ENCODE data around the gene GAPVD1. TPM values are rescaled to one million over a fixed set of nuclear protein-coding genes. Genes with fewer than 3 reads are reported as not detected.

Gene GAPVD1
- total RNA-seq, 1 experiment from 2014 or later, result 30.5 TPM

DNA sequence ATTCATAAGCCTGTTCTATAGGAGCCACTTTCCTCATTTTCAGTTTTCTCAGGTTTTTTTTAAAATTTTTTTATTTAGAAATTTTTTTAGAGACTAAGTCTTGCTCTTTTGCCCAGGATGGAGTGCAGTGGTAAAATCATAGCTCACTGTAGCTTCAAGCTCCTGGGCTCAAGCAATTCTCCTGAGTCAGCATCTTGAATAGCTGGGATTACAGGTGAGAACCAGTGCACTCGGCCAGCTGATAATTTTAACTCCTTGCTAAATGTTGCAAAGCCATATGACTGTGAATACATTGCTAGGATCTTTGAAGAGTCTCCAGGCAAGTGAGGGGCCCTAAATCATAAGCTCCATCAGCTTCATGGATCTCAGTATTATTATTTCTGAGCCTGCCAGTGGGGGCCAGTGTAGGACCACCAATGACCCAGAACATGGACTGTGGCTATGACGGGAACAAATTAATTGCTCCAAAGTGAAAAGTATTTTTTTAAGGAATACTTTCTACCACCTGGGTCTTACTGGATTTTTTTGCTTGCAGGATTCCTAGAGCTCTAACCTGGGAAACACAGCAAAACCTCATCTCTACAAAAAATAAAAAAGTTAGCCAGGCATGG, 5.7 kb upstream of the GAPVD1 start:
- Histone ChIP-seq H4K20me1 (ENCODE audit: low read length) (no peaks in the 10 kb centered on the region), H3F3A (ENCODE audit: low read length, unreplicated experiment) (no peaks in the 10 kb centered on the region), H3K79me2 (ENCODE audit: low read length) (no peaks in the 10 kb centered on the region), H3K4me3 (ENCODE audit: low read length) (no peak overlapping the region), H3K4me1 (ENCODE audit: insufficient read depth, low read length) (peaks cover 5% of the 10 kb centered on the region), H3K27me3 (ENCODE audit: low read length) (no peaks in the 10 kb centered on the region), H3K27ac (ENCODE audit: low read length) (no peak overlapping the region), H3K9me2 (replicated peaks; ENCODE audit: low read length) (no peaks in the 10 kb centered on the region), H3K9me3 (ENCODE audit: low read length) (no peaks in the 10 kb centered on the region), H3K9ac (ENCODE audit: low read length) (no peak overlapping the region), H3K4me2 (ENCODE audit: low read length) (no peak overlapping the region), H2AFZ (ENCODE audit: low read length) (no peak overlapping the region), H3K36me3 (ENCODE audit: low read depth, low read length) (no peaks in the 10 kb centered on the region)
- intact Hi-C loops (cut with micrococcal nuclease), result loop anchor here (1.0 kb wide), 1 partner anchor 118 kb away; no protein-coding TSS in a partner anchor
- TF ChIP-seq EZH2 (IDR thresholded peaks at IDR 0.05; ENCODE audit: low read length, unreplicated experiment) (no peak), EZH2phosphoT487 (IDR thresholded peaks at IDR 0.05; ENCODE audit: borderline replicate concordance, low read length) (no peak)
- TF ChIP-seq, protein P1, sequence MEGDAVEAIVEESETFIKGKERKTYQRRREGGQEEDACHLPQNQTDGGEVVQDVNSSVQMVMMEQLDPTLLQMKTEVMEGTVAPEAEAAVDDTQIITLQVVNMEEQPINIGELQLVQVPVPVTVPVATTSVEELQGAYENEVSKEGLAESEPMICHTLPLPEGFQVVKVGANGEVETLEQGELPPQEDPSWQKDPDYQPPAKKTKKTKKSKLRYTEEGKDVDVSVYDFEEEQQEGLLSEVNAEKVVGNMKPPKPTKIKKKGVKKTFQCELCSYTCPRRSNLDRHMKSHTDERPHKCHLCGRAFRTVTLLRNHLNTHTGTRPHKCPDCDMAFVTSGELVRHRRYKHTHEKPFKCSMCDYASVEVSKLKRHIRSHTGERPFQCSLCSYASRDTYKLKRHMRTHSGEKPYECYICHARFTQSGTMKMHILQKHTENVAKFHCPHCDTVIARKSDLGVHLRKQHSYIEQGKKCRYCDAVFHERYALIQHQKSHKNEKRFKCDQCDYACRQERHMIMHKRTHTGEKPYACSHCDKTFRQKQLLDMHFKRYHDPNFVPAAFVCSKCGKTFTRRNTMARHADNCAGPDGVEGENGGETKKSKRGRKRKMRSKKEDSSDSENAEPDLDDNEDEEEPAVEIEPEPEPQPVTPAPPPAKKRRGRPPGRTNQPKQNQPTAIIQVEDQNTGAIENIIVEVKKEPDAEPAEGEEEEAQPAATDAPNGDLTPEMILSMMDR (conservative IDR thresholded peaks at IDR 0.05; ENCODE audit: low read depth, low read length), result no peak; the same call in 1 of the 2 replicates
- peak; percentile 26 for DNase-seq
- CTCF ChIA-PET, result no interaction called here
- no TSS peak for BruUV-seq (replicated peaks)
- ATAC-seq, result no peak; the same call in 1 of the 2 replicates
- POLR2A ChIA-PET (ENCODE audit: unreplicated experiment), result no interaction called here

DNA sequence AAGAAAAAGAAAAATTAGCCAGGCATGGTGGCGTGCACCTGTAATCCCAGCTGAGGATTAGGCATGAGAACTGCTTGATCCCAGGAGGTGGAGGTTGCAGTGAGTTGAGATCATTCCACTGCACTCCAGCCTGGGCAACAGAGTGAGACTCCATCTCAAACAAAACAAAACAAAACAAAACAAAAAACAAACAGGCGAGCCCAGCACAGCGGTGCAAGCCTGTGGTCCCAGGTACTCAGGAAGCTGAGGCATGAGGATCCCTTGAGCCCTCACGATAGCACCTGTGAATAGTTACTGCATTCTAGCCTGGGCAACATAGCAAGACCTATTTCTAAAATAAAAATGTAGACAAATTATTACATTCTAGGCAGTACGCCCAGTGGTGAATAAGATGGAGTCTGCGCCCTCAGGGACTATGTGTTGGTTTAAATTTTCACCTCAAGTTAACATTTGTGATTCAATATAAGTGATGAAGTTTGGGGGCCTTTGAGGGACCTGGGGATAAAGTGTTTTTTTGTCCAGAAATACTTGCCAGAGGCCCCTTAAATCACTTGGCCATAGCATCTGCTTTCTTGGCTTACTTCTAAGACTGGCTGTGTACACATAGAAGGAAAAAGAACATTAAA, 3.4 kb upstream of the GAPVD1 start:
- H3K4me3 ChIP-seq (ENCODE audit: low read length), result no peak overlapping the region
- no peaks in the 10 kb centered on the region for H3K9me2 ChIP-seq (replicated peaks; ENCODE audit: low read length)
- DNase-seq, result no peak
- H3K9ac ChIP-seq (ENCODE audit: low read length), result no peak overlapping the region
- no peaks in the 10 kb centered on the region for H3F3A ChIP-seq (ENCODE audit: low read length, unreplicated experiment)
- no peaks in the 10 kb centered on the region for H3K9me3 ChIP-seq (ENCODE audit: low read length)
- 0 out of 2 replicates have a peak, but pooled peaks cover 4% of the 10 kb centered on the region for H4K20me1 ChIP-seq (ENCODE audit: low read length)
- H2AFZ ChIP-seq (ENCODE audit: low read length), result no peak overlapping the region
- no peak for TF ChIP-seq EZH2 (IDR thresholded peaks at IDR 0.05; ENCODE audit: low read length, unreplicated experiment)
- intact Hi-C loops (cut with micrococcal nuclease), result no loop called here
- H3K4me2 ChIP-seq (ENCODE audit: low read length), result no peak overlapping the region
- peaks cover 15% of the 10 kb centered on the region for H3K4me1 ChIP-seq (ENCODE audit: insufficient read depth, low read length)
- BruUV-seq (replicated peaks), result no TSS peak
- H3K27ac ChIP-seq (ENCODE audit: low read length), result no peak overlapping the region
- H3K36me3 ChIP-seq (ENCODE audit: low read depth, low read length), result no peaks in the 10 kb centered on the region
- H3K27me3 ChIP-seq (ENCODE audit: low read length), result no peaks in the 10 kb centered on the region
- POLR2A ChIA-PET (ENCODE audit: unreplicated experiment), result no interaction called here
- no peak for ATAC-seq
- CTCF ChIA-PET, result no interaction called here
- peaks cover 16% of the 10 kb centered on the region for H3K79me2 ChIP-seq (ENCODE audit: low read length)

DNA sequence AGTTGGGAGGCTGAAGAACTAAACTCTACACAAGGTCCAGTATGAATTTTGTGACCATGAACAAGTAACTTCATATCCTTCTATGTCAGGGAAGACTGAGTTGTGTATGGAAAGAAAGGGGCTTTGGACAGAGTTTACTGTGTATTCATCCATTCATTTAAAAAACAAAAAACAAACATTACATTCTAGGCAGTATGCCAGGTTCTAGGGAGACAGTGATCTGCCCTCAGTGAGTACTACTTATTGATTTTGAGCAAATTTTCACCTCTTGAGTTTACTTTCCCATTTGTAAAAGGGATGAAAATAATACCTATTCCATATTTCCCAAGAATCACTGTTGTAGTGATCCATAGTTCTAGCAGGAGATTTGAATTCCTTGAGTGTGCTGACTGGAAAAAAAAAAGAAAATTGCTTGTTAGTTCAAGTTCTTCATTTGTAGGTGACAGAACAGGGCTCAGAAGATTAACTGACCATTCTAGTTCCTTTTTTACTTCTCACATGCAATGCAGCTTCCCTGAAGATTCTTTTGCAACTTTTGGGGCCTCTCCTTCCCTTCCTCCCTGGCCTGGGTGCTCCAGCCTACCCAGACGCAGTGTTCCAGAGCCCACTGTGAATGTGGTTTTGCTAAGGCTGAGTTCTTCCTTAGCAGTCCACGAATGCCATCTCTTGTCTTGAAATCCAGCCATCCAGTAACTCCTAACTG, 2.6 kb upstream of the GAPVD1 start:
- TF ChIP-seq, protein P1 (conservative IDR thresholded peaks at IDR 0.05; ENCODE audit: low read depth, low read length), result no peak
- TF ChIP-seq EZH2phosphoT487 (IDR thresholded peaks at IDR 0.05; ENCODE audit: borderline replicate concordance, low read length), result no peak
- Histone ChIP-seq H3K36me3 (ENCODE audit: low read depth, low read length) (no peaks in the 10 kb centered on the region), H3K4me3 (ENCODE audit: low read length) (no peak overlapping the region), H3K9me2 (replicated peaks; ENCODE audit: low read length) (no peaks in the 10 kb centered on the region), H4K20me1 (ENCODE audit: low read length) (0 out of 2 replicates have a peak, but pooled peaks cover 4% of the 10 kb centered on the region), H3F3A (ENCODE audit: low read length, unreplicated experiment) (no peaks in the 10 kb centered on the region), H3K27ac (ENCODE audit: low read length) (no peak overlapping the region), H3K27me3 (ENCODE audit: low read length) (no peaks in the 10 kb centered on the region), H3K4me1 (ENCODE audit: insufficient read depth, low read length) (peaks cover 15% of the 10 kb centered on the region), H3K9ac (ENCODE audit: low read length) (no peak overlapping the region), H3K79me2 (ENCODE audit: low read length) (peaks cover 23% of the 10 kb centered on the region), H3K9me3 (ENCODE audit: low read length) (no peaks in the 10 kb centered on the region), H3K4me2 (ENCODE audit: low read length) (no peak overlapping the region), H2AFZ (ENCODE audit: low read length) (no peak overlapping the region)
- DNase-seq, result peak; percentile 9
- no peak for ATAC-seq
- intact Hi-C loops (cut with micrococcal nuclease), result no loop called here
- CTCF ChIA-PET, result no interaction called here
- no TSS peak for BruUV-seq (replicated peaks)
- POLR2A ChIA-PET (ENCODE audit: unreplicated experiment), result no interaction called here

All from PC-3 (cell line).